HCT116 (cell line): ENCODE results near the gene OR1S2. TPM values are rescaled to one million over a fixed set of nuclear protein-coding genes. Genes with fewer than 3 reads are reported as not detected.

ENCODE experiments used
- ATAC-seq: fragments of 200-7000 bp; cut with Tn5 transposase; 2 replicates; pipeline ENCODE4 v1.9.1; 2020; ENCODE audit warnings: mild to moderate bottlenecking, moderate library complexity
- BruUV-seq: library from RNA; stranded (reverse); fragments of 400-500 nt; replicated peaks from 2 replicates; lab custom pipeline; 2021; lab: Mats Ljungman, UMichigan
- CTCF ChIA-PET: fragments of 300-600 bp; sonication (Branson Sonifier 250); formaldehyde crosslinking; loops from one replicate; lab custom pipeline; 2021; ENCODE audit warnings: antibody characterized with exemption; lab: Charles Lee
- POLR2A ChIA-PET: fragments of 300-600, 350-600 bp; sonication (Branson Sonifier 250); formaldehyde crosslinking; loops from one replicate; lab custom pipeline; 2021; ENCODE audit warnings: antibody characterized with exemption; lab: Charles Lee
- RAD21 ChIA-PET, 2 experiments: fragments of 300-600 bp; sonication (Branson Sonifier 250); formaldehyde crosslinking; loops; one replicate each; lab custom pipeline; 2023; ENCODE audit warnings: low total read pairs in 2 of 2; ENCODE audit not compliant: uncharacterized antibody in 2 of 2, unreplicated experiment in 2 of 2, low non-redundant PET in 1 of 2; lab: Charles Lee
- DNase-seq: peaks from one replicate; pipeline ENCODE4 v3.0.0-alpha.2; 2010; ENCODE audit warnings: low read depth, low spot score
- H2AFZ ChIP-seq: fragments of 200-600 bp; shearing (Covaris generic), sonication (generic); 2 replicates; pipeline ENCODE4 v1.6.1; 2017; ENCODE audit warnings: low read depth, mixed run types, mixed read lengths, antibody characterized with exemption, low read length; ENCODE audit not compliant: poor library complexity, severe bottlenecking
- H3K27ac ChIP-seq: 2 replicates; pipeline ENCODE4 v1.5.1; 2012; ENCODE audit warnings: low read depth, low read length
- H3K27me3 ChIP-seq: fragments of 200-600 bp; sonication (generic); 2 replicates; pipeline ENCODE4 v1.6.1; 2016; ENCODE audit warnings: mixed run types, low read length, mixed read lengths; ENCODE audit not compliant: insufficient read depth
- H3K36me3 ChIP-seq, 2 experiments: fragments of 200-500 bp in 1 of 2; fragments of 200-600 bp in 1 of 2; sonication (Bioruptor generic) in 1 of 2; sonication (generic) in 1 of 2; 2 replicates each; pipeline versions ENCODE4 v1.5.1 to v1.6.1; 2014 to 2016; ENCODE audit warnings: low read length in 2 of 2, inconsistent platforms in 1 of 2, mixed read lengths in 1 of 2, mixed run types in 1 of 2; ENCODE audit not compliant: insufficient read depth in 2 of 2, control insufficient read depth in 1 of 2
- H3K4me1 ChIP-seq, 2 experiments: fragments of 200-600 bp in 1 of 2; sonication (generic) in 1 of 2; 2 replicates each; pipeline versions ENCODE4 v1.5.1 to v1.6.1; 2012 to 2017; ENCODE audit warnings: low read length in 2 of 2, inconsistent platforms in 1 of 2, mild to moderate bottlenecking in 1 of 2, mixed read lengths in 1 of 2, mixed run types in 1 of 2, moderate library complexity in 1 of 2; ENCODE audit not compliant: insufficient read depth in 2 of 2, control insufficient read depth in 1 of 2
- H3K4me2 ChIP-seq: fragments of 200-600 bp; sonication (generic); 2 replicates; pipeline ENCODE4 v1.6.1; 2017; ENCODE audit warnings: mixed run types, low read length, mixed read lengths
- H3K4me3 ChIP-seq, 2 experiments: fragments of 200-600 bp in 1 of 2; sonication (generic) in 1 of 2; replicated peaks in 1 of 2; 2 replicates each; pipeline ENCODE4 v1.5.1; 2011 to 2016; ENCODE audit warnings: low read length in 2 of 2, control low read depth in 1 of 2, low read depth in 1 of 2, mild to moderate bottlenecking in 1 of 2, mixed read lengths in 1 of 2, mixed run types in 1 of 2
- H3K79me2 ChIP-seq: fragments of 200-600 bp; sonication (generic); 2 replicates; pipeline ENCODE4 v1.6.1; 2017; ENCODE audit warnings: mild to moderate bottlenecking, mixed run types, low read length, moderate library complexity, mixed read lengths; ENCODE audit not compliant: insufficient read depth
- H3K9ac ChIP-seq: fragments of 200-600 bp; sonication (generic); 2 replicates; pipeline ENCODE4 v1.6.1; 2016; ENCODE audit warnings: low read length, mixed read lengths
- H3K9me2 ChIP-seq: fragments of 200-600 bp; sonication (generic), shearing (Covaris generic); 2 replicates; pipeline ENCODE4 v1.6.1; 2017; ENCODE audit warnings: mixed run types, mild to moderate bottlenecking, moderate library complexity; ENCODE audit not compliant: insufficient read depth
- H3K9me3 ChIP-seq, 2 experiments: fragments of 200-500 bp in 1 of 2; fragments of 200-600 bp in 1 of 2; sonication (Bioruptor generic) in 1 of 2; sonication (generic) in 1 of 2; 2 replicates each; pipeline ENCODE4 v1.6.1; 2014 to 2017; ENCODE audit warnings: low read length in 2 of 2, mixed read lengths in 2 of 2, inconsistent platforms in 1 of 2, low read depth in 1 of 2, mild to moderate bottlenecking in 1 of 2, mixed run types in 1 of 2, moderate library complexity in 1 of 2; ENCODE audit not compliant: control insufficient read depth in 1 of 2, insufficient read depth in 1 of 2
- H4K20me1 ChIP-seq: fragments of 200-600 bp; sonication (generic), shearing (Covaris generic); 2 replicates; pipeline ENCODE4 v1.6.1; 2017; ENCODE audit warnings: mixed run types, mild to moderate bottlenecking, moderate library complexity; ENCODE audit not compliant: insufficient read depth
- ATF3 ChIP-seq: IDR thresholded peaks from 2 replicates; pipeline ENCODE4 v1.6.1; 2012
- CBX3 ChIP-seq: IDR thresholded peaks from 2 replicates; pipeline ENCODE4 v1.6.1; 2012; ENCODE audit warnings: low read depth
- EZH2 ChIP-seq: fragments of 200-600 bp; sonication (generic); IDR thresholded peaks from 2 replicates; pipeline ENCODE4 v1.6.1; 2017; ENCODE audit warnings: antibody characterized with exemption, mixed run types
- JUND ChIP-seq: IDR thresholded peaks from 2 replicates; pipeline ENCODE4 v1.6.1; 2012
- REST ChIP-seq: IDR thresholded peaks from 2 replicates; pipeline ENCODE4 v1.6.1; 2012; ENCODE audit warnings: low read depth
- SRF ChIP-seq: IDR thresholded peaks from 2 replicates; pipeline ENCODE4 v1.6.1; 2012; ENCODE audit warnings: low read depth
- TCF7L2 ChIP-seq: IDR thresholded peaks from 2 replicates; pipeline ENCODE4 v1.7.0; 2011; ENCODE audit warnings: borderline replicate concordance, inconsistent platforms; ENCODE audit not compliant: insufficient read depth, insufficient read length; ENCODE audit errors: extremely low read depth
- ZNF274 ChIP-seq: fragments of 200-500 bp; sonication (Bioruptor generic); IDR thresholded peaks from 2 replicates; pipeline ENCODE4 v1.6.1; 2014; ENCODE audit warnings: mild to moderate bottlenecking, low read depth, low read length, inconsistent platforms
- intact Hi-C: fragments of 100-400 bp; cut with micrococcal nuclease; formaldehyde crosslinking; loops from 2 replicates; pipeline ENCODE4 v1.10.0; 2022
- total RNA-seq: library from RNA; stranded (reverse); gene quantifications from one replicate; pipeline ENCODE4 v1.2.1, GENCODE V29; 2021; ENCODE audit not compliant: unreplicated experiment

The OR1S2 gene
- total RNA-seq, 1 experiment from 2014 or later, result not detected

- H3K4me1 ChIP-seq, result no peaks in the 10 kb centered on the region
- no peaks in the 10 kb centered on the region for H3K36me3 ChIP-seq
- no peak overlapping the region for H3K27ac ChIP-seq
- ChIA-PET POLR2A (no interaction called here), RAD21 (no interaction called here), CTCF (no interaction called here)
- H3K4me2 ChIP-seq, result no peak overlapping the region
- no peak for ATAC-seq
- intact Hi-C loops, result no loop called here
- H3K9me3 ChIP-seq, result no peaks in the 10 kb centered on the region
- H3K9ac ChIP-seq, result no peak overlapping the region
- DNase-seq, result no peak
- no peaks in the 10 kb centered on the region for H3K79me2 ChIP-seq
- H2AFZ ChIP-seq, result no peak overlapping the region
- BruUV-seq, result no TSS peak
- H4K20me1 ChIP-seq, result no peaks in the 10 kb centered on the region
- peaks cover 7% of the 10 kb centered on the region; the same call in 1 of the 2 replicates for H3K27me3 ChIP-seq
- TF ChIP-seq ZNF274 (no peak), CBX3 (no peak), JUND (no peak), SRF (no peak)
- no peak overlapping the region for H3K4me3 ChIP-seq
- no peaks in the 10 kb centered on the region for H3K9me2 ChIP-seq
Observed at GRCh38 chr11:58192229-58192628, 11.7 kb downstream of the OR1S2 start.

- Histone ChIP-seq H3K79me2 (no peaks in the 10 kb centered on the region), H3K4me3 (no peak within 1 kb of the TSS), H3K9me3 (no peaks in the 10 kb centered on the region), H3K4me1 (no peaks in the 10 kb centered on the region), H4K20me1 (no peaks in the 10 kb centered on the region), H3K9ac (no peak within 1 kb of the TSS), H3K27me3 (peaks cover 7% of the 10 kb centered on the region; the same call in 1 of the 2 replicates), H3K27ac (no peak within 1 kb of the TSS), H3K9me2 (no peaks in the 10 kb centered on the region), H3K36me3 (no peaks in the 10 kb centered on the region), H2AFZ (no peak within 1 kb of the TSS), H3K4me2 (no peak within 1 kb of the TSS)
- ChIA-PET POLR2A (no interaction called here), RAD21 (no interaction called here), CTCF (no interaction called here)
- no TSS peak for BruUV-seq
- TF ChIP-seq JUND (no peak), ATF3 (no peak), SRF (no peak), EZH2 (no peak), TCF7L2 (no peak), REST (no peak)
- intact Hi-C loops, result no loop called here
- ATAC-seq (no peak), DNase-seq (no peak)
Observed at GRCh38 chr11:58188770-58189169, 15.2 kb downstream of the OR1S2 start, which contains the start of gene OR9Q2. Gene OR9Q2 (plus strand): TSS chr11:58189070. CDS start chr11:58190491, 1,421 bp downstream.
